HEK293 (cell line): ENCODE results near the gene PRUNE2.

Source experiments
- AEBP2 ChIP-seq: fragments of 450-650 bp; formaldehyde crosslinking; IDR thresholded peaks from 2 replicates; pipeline ENCODE4 v1.5.1; 2016; ENCODE audit warnings: missing biosample characterization, missing genetic modification characterization, borderline replicate concordance
- CTCF ChIP-seq: fragments of 450-650 bp; formaldehyde crosslinking; IDR thresholded peaks from 2 replicates; pipeline ENCODE4 v1.5.1; 2016; ENCODE audit warnings: missing biosample characterization, missing genetic modification characterization
- ELK4 ChIP-seq: IDR thresholded peaks from 2 replicates; pipeline ENCODE4 v1.6.1; 2011; ENCODE audit warnings: mild to moderate bottlenecking, low read depth, low read length, borderline replicate concordance
- KLF16 ChIP-seq: fragments of 450-650 bp; formaldehyde crosslinking; IDR thresholded peaks from 2 replicates; pipeline ENCODE4 v1.5.1; 2017; ENCODE audit warnings: missing biosample characterization, missing genetic modification characterization
- REST ChIP-seq: fragments of 450-650 bp; formaldehyde crosslinking; IDR thresholded peaks from 2 replicates; pipeline ENCODE4 v1.5.1; 2016; ENCODE audit warnings: missing biosample characterization, missing genetic modification characterization
- YY1 ChIP-seq: fragments of 450-650 bp; formaldehyde crosslinking; IDR thresholded peaks from 2 replicates; pipeline ENCODE4 v1.5.1; 2018; ENCODE audit warnings: missing biosample characterization, missing genetic modification characterization
- ZBTB10 ChIP-seq: fragments of 450-650 bp; formaldehyde crosslinking; IDR thresholded peaks from 2 replicates; pipeline ENCODE4 v1.5.1; 2016; ENCODE audit warnings: missing biosample characterization, missing genetic modification characterization
- ZBTB21 ChIP-seq: fragments of 450-650 bp; formaldehyde crosslinking; IDR thresholded peaks from 2 replicates; pipeline ENCODE4 v1.5.1; 2017; ENCODE audit warnings: missing biosample characterization, missing genetic modification characterization
- ZNF350 ChIP-seq: fragments of 450-650 bp; formaldehyde crosslinking; IDR thresholded peaks from 2 replicates; pipeline ENCODE4 v1.5.0; 2017; ENCODE audit warnings: missing biosample characterization, mild to moderate bottlenecking, missing genetic modification characterization
- ZNF366 ChIP-seq: fragments of 450-650 bp; formaldehyde crosslinking; conservative IDR thresholded peaks from 2 replicates; pipeline ENCODE4 v1.5.1; 2016; ENCODE audit warnings: missing biosample characterization, missing genetic modification characterization
- ZNF658 ChIP-seq: fragments of 450-650 bp; formaldehyde crosslinking; IDR thresholded peaks from 2 replicates; pipeline ENCODE4; 2016; ENCODE audit warnings: missing biosample characterization, missing genetic modification characterization
- ZNF776 ChIP-seq: fragments of 450-650 bp; formaldehyde crosslinking; IDR thresholded peaks from 2 replicates; pipeline ENCODE4 v1.5.0; 2017; ENCODE audit warnings: missing biosample characterization, missing genetic modification characterization, borderline replicate concordance
- ZNF791 ChIP-seq: fragments of 450-650 bp; formaldehyde crosslinking; IDR thresholded peaks from 2 replicates; pipeline ENCODE4 v1.5.1; 2016; ENCODE audit warnings: missing biosample characterization, missing genetic modification characterization

- TF ChIP-seq ZNF791 (tag by site-specific recombination) (no peak), CTCF (tag by site-specific recombination) (no peak), ZBTB21 (tag by site-specific recombination) (no peak), REST (tag by site-specific recombination) (no peak), ZBTB10 (no peak), ELK4 (no peak), YY1 (tag by site-specific recombination) (no peak), ZNF776 (tag by site-specific recombination) (no peak), ZNF366 (tag by site-specific recombination) (no peak), ZNF658 (tag by site-specific recombination) (no peak), AEBP2 (tag by site-specific recombination) (no peak), KLF16 (no peak), ZNF350 (tag by site-specific recombination) (no peak)
These were observed 19.6 kb downstream of the PRUNE2 start for GRCh38 chr9:76886318-76886717.
